Spinal cord (tissue), 10 donors: Measurements from ENCODE around the gene SLC16A11. TPM values are rescaled to one million over a fixed set of nuclear protein-coding genes. Genes with fewer than 3 reads are reported as not detected.

ENCODE experiments used
- DNase-seq, 6 donors: peaks; one replicate each; pipeline versions ENCODE4 v3.0.0 to v3.0.0-alpha.2; 2013 to 2015; ENCODE audit warnings: low spot score in 6 of 6, low read depth in 4 of 6
- H3K27ac ChIP-seq: one replicate; pipeline ENCODE4 v1.5.1; 2013; ENCODE audit warnings: low read depth, low read length, control low read depth
- H3K27me3 ChIP-seq: one replicate; pipeline ENCODE4 v1.6.1; 2013; ENCODE audit warnings: low read length; ENCODE audit not compliant: control insufficient read depth, insufficient read depth
- H3K36me3 ChIP-seq: one replicate; pipeline ENCODE4 v1.6.1; 2013; ENCODE audit warnings: low read length; ENCODE audit not compliant: control insufficient read depth, insufficient read depth
- H3K4me1 ChIP-seq: one replicate; pipeline ENCODE4 v1.6.1; 2013; ENCODE audit warnings: low read length; ENCODE audit not compliant: control insufficient read depth, insufficient read depth
- H3K4me3 ChIP-seq: one replicate; pipeline ENCODE4 v1.5.1; 2013; ENCODE audit warnings: low read depth, low read length, control low read depth
- H3K9me3 ChIP-seq: one replicate; pipeline ENCODE4 v1.6.1; 2013; ENCODE audit warnings: low read length; ENCODE audit not compliant: control insufficient read depth, insufficient read depth
- WGBS: methylation state at CpG from one replicate; pipeline ENCODE4 v1.1.5; 2013; ENCODE audit warnings: missing lambda C conversion rate; ENCODE audit not compliant: insufficient coverage; 5-methylcytosine and 5-hydroxymethylcytosine counted together
- polyA plus RNA-seq, 2 donors: library from polyadenylated mRNA; unstranded; fragments of 120-200 nt; gene quantifications; one replicate each; pipeline ENCODE4 v1.2.1, GENCODE V29; 2013; ENCODE audit not compliant: insufficient read length in 2 of 2
- total RNA-seq, 2 donors: library from RNA; depleted of rRNA in 1 of 2; stranded (reverse); fragments of 120-200 nt in 1 of 2; fragments of >200 nt in 1 of 2; gene quantifications; one replicate each; pipeline versions ENCODE4 v1.2.3 to v1.2.4, GENCODE V29; 2013 to 2014
- donor health status: healthy.

Gene SLC16A11
- total and polyA plus RNA-seq, 4 donors = 0.20 to 2.5 (median 0.74) TPM

GRCh38 chr17:7079581-7080455 lies 35.9 kb upstream of the SLC16A11 start, which contains the start of gene CLEC10A:
Gene CLEC10A (minus strand): TSS chr17:7080251. CDS start chr17:7078812, 1,439 bp downstream.
- Histone ChIP-seq H3K36me3 (no peaks in the 10 kb centered on the region), H3K27me3 (no peaks in the 10 kb centered on the region), H3K4me3 (no peak within 1 kb of the TSS), H3K27ac (no peak within 1 kb of the TSS), H3K9me3 (no peaks in the 10 kb centered on the region), H3K4me1 (no peaks in the 10 kb centered on the region)
- no peak for DNase-seq
- WGBS = 88% methylated on average over 8 of the region's 15 CpGs

DNA sequence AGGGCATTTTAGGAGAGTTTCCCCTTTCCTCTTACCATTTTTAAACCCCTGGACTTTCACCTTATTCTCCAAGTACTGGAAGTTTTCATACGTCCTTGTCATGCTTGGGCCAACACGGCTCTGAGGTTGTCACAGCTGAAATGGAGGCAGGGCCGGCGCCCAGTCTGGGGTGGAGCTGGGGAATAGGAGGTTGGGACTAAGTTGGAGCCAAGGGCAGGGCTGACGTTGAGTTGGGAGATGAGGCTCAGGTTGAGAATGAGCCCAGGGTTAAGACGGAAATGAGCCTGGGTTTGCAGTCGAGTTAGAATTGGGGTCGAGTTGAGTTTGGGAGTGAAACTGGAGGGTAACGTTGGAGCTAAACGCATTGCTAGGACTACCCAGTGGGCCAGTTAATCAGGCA lies 34.8 kb upstream of the SLC16A11 start:
- WGBS = 95% methylated on average over 10 of the region's 10 CpGs
- Histone ChIP-seq H3K36me3 (no peaks in the 10 kb centered on the region), H3K4me1 (no peaks in the 10 kb centered on the region), H3K27ac (no peak overlapping the region), H3K27me3 (no peaks in the 10 kb centered on the region), H3K4me3 (no peak overlapping the region), H3K9me3 (no peaks in the 10 kb centered on the region)
- no peak for DNase-seq

- H3K27ac ChIP-seq = no peak overlapping the region
- 79% methylated on average over 5 of the region's 7 CpGs for WGBS
- no peaks in the 10 kb centered on the region for H3K36me3 ChIP-seq
- no peaks in the 10 kb centered on the region for H3K9me3 ChIP-seq
- H3K4me3 ChIP-seq = no peak overlapping the region
- no peaks in the 10 kb centered on the region for H3K27me3 ChIP-seq
- DNase-seq = no peak
- H3K4me1 ChIP-seq = no peaks in the 10 kb centered on the region
These were observed 34.1 kb upstream of the SLC16A11 start for GRCh38 chr17:7077911-7078546.

DNA sequence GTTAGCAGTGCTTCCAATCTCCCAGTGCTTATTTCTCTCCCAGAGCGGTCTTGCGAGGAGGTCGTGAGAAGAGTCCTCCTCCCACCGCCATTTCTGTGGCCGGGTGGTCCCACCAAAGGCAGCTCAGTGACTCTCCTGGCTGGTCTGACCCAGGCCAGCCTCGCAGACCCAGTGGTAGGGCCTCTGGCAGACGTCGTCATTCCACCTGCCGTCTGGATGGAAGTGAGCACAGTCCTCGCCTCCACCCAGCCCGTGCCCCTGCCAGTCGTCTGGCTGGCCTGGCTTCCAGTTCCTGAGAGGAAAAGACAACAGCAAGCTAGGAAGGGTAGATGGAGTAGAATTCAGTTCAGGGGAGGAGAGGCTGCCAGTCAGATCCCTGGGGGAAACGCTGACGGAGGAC lies 31.0 kb upstream of the SLC16A11 start:
- H3K27me3 ChIP-seq = no peaks in the 10 kb centered on the region
- no peak overlapping the region for H3K27ac ChIP-seq
- no peak overlapping the region for H3K4me3 ChIP-seq
- WGBS = 91% methylated on average over 14 of the region's 14 CpGs
- no peaks in the 10 kb centered on the region for H3K36me3 ChIP-seq
- H3K9me3 ChIP-seq = no peaks in the 10 kb centered on the region
- no peak for DNase-seq
- no peaks in the 10 kb centered on the region for H3K4me1 ChIP-seq

DNA sequence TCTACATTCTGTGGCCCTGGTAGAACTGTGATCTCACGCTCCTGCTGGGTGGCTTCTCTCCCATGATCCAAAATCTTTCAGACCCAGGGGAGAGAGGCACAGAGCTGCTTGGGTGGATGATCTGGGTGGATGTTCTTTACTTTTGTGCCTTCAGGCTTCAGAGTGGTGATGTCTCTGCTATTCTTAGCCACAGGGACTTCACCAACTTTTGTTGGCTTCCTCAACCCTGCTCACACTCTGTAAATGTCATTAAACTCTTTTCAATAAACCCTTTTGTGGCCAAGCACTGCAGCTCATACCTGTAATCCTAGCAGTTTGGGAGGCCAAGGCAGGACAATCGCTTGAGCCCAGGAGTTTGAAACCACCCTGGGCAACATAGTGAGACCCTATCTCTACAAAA lies 28.5 kb upstream of the SLC16A11 start:
- Histone ChIP-seq H3K4me1 (no peaks in the 10 kb centered on the region), H3K27me3 (no peaks in the 10 kb centered on the region), H3K27ac (no peak overlapping the region), H3K4me3 (no peak overlapping the region), H3K36me3 (no peaks in the 10 kb centered on the region), H3K9me3 (peaks cover 2% of the 10 kb centered on the region)
- no peak for DNase-seq
- 100% methylated on average over 1 of the region's 2 CpGs for WGBS

DNA sequence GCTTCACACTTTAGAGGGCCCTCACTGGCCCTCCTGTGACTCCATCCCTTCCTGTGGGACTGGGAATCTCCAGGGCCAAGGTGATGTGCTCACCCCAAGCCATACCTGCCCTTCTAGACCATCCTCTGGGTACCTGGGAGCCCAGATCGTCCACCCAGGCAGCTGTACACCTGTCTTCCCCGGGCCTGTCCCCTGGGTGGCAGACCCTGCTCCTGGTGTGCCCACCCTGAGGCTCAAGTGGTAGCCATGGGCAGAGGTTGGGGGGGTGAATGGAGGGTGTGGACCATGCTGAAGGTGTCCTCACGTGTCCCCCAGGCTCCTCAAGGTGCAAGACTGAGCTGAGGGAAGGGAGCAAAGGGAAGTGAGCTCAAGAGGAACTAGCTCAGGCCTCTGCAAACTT lies 26.8 kb upstream of the SLC16A11 start:
- Histone ChIP-seq H3K9me3 (peaks cover 2% of the 10 kb centered on the region), H3K36me3 (no peaks in the 10 kb centered on the region), H3K27me3 (no peaks in the 10 kb centered on the region), H3K4me1 (no peaks in the 10 kb centered on the region), H3K4me3 (no peak overlapping the region), H3K27ac (no peak overlapping the region)
- no peak for DNase-seq
- WGBS = 85% methylated on average over 2 of the region's 3 CpGs

GRCh38 chr17:7068268-7068667 lies 24.4 kb upstream of the SLC16A11 start:
- Histone ChIP-seq H3K27ac (no peak overlapping the region), H3K27me3 (no peaks in the 10 kb centered on the region), H3K36me3 (no peaks in the 10 kb centered on the region), H3K9me3 (peaks cover 2% of the 10 kb centered on the region), H3K4me1 (peaks cover 4% of the 10 kb centered on the region), H3K4me3 (no peak overlapping the region)
- WGBS = no CpG with 5 or more reads among the region's 1 CpG
- DNase-seq = no peak

- Histone ChIP-seq H3K36me3 (no peaks in the 10 kb centered on the region), H3K27me3 (no peaks in the 10 kb centered on the region), H3K9me3 (peaks cover 2% of the 10 kb centered on the region), H3K4me1 (peaks cover 4% of the 10 kb centered on the region), H3K27ac (no peak overlapping the region), H3K4me3 (no peak overlapping the region)
- no CpG with 5 or more reads among the region's 1 CpG for WGBS
- no peak for DNase-seq
These were observed 23.3 kb upstream of the SLC16A11 start for GRCh38 chr17:7067198-7067597.

GRCh38 chr17:7064261-7064660 lies 20.4 kb upstream of the SLC16A11 start:
- peaks cover 2% of the 10 kb centered on the region for H3K9me3 ChIP-seq
- H3K27ac ChIP-seq = no peak overlapping the region
- WGBS = 26% methylated on average over 4 of the region's 4 CpGs
- H3K4me1 ChIP-seq = peaks cover 4% of the 10 kb centered on the region
- no peaks in the 10 kb centered on the region for H3K36me3 ChIP-seq
- H3K4me3 ChIP-seq = no peak overlapping the region
- DNase-seq = peak in 1 of 6 donors; percentile 34
- H3K27me3 ChIP-seq = no peaks in the 10 kb centered on the region
